DMS 273 (cell line): ENCODE measurements around the gene RNF126.
A peak's percentile ranks its signal among the peaks of the same experiment; 100 is the strongest.
"Not testable (repeated sequence)": the region's sequence is repeated elsewhere in the genome, so short reads cannot be mapped to it uniquely, and the experiment has no call there.

ENCODE experiments used
- DNase-seq: peaks from one replicate; lab custom pipeline; 2025; ENCODE audit not compliant: unreplicated experiment; lab: John Stamatoyannopoulos, UW

RNF126 gene

DNA sequence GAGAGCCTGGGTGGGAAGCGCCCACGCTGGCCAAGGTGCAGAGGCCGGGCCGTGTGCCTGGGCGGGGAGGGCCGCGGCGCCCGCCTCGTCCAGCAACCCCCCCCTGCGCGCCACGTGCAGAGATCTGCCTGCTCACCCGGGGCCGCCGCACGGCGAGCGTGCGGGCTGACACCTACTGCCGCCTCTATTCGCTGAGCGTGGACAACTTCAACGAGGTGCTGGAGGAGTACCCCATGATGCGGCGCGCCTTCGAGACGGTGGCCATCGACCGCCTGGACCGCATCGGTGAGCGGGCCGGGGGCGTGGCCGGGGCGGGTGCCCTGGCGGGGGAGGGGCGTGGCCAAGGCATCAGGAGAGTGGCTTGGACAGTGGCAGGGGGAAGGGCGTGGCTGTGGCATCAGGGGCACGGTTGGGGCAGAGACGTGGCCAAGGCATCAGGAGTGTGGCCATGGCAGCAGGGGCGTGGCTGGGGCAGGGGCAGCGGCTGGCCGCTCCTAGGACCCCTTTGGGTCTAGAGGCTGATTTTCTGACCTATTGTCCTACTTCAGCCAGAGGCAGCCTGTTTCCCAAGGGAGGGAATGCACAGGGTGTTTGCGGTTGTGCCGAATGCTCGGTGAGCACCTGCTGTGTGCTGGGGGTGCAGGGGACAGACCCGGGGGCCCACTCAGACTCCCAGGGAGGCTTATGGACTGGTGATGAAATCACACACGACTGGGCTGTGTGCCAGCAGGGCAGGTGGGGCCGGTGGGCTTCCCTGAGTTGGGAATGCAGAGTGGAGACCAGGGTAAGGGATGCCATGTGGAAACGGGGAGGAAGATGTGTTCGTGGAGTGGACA lies 49.1 kb downstream of the RNF126 start:
- DNase-seq: no peak

DNA sequence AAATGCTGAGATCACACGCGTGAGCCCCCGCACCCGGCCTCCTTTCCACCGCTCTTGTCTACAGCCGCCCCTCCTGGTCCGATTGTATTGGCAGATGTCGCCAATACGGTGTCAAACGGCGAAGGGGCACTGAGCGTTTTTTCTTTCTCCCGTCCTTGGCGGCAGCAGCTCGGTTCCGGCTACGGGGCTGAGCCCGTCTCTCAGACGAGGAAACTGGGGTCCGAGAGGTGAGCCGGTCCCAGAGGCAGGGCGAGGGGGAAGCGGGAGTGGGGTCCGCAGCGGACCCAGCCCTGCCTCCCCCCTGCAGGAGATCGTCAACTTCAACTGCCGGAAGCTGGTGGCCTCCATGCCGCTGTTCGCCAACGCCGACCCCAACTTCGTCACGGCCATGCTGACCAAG lies 50.1 kb downstream of the RNF126 start:
- DNase-seq: no peak

DNA sequence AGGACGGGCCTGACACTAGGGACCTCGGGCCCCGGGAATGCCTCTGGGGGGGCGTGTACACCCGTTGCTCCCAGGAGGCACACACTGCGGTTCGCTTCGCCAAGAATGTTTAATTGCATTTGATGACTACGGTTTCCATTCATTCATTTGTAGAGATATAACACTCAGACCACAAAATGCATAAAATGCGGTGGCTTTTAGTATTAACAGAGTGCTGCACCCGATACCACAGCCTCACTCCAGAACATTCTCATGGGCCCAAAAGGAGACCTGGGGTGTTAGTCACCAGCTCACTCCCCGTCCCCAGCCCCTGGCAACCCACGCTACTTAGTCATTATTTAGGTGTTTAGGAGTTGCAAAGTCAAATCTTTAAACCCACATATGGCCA lies 51.5 kb downstream of the RNF126 start:
- no peak for DNase-seq

DNA sequence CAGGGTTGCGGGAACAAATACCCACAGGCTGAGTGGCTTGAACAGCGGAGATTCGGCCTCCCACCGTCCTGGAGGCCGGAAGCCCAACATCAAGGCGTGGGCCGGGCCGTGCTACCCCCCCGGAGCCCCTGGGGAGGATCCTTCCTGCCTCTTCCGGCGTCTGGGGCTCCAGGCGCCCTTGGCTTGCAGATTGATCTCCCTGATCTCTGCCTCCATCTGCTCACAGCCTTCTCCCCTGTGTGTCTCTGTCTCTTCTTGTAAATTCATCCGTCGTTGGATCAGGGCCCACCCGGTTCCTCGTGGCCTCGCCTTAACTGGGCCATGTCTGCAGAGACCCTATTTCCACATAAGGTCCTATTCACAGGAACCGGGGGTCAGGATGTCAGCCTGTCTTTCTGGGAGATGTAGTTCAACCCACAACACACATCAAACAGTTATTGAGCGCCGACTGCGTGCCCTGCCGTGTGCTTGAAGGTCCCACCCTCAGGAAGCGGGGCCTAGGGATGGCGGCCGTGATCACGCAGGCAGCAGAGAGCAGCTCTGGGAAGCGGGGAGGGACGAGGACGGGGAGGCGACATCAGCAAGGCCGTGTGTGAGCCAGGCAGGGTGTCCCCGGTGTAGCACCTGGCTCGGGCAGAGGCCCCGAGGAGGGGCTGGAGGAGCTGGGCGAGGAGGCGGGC lies 52.1 kb downstream of the RNF126 start:
- DNase-seq: peak; percentile 90

DNA sequence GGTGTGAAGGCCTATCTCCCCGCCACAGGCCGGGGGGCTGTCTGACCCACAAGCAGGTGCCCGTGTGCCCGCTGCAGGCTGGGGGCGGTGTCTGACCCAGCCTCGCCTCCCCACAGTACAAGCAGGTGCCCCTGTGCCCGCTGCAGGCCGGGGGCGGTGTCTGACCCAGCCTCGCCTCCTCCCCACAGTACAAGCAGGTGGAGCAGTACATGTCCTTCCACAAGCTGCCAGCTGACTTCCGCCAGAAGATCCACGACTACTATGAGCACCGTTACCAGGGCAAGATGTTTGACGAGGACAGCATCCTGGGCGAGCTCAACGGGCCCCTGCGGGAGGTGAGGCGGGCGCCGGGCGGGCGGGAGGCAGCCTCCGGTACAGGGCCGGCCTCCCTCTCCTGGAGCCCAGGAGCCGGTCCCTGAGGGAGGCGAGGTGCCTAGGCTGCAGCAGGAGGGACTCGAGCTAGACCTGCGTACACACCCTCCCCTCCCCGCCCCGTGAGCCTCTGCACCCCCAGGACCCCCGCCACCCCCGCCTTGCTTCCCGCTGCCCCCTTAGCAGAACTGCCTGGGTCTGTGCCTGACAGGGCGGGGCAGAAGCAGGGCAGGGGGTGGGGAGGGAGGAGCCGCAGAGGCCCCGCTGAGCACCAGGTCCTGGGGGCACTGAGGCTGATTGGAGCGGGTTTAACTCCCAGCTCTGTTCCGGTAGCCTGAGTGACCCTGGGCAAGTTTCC lies 52.8 kb downstream of the RNF126 start:
- DNase-seq: no peak

DNA sequence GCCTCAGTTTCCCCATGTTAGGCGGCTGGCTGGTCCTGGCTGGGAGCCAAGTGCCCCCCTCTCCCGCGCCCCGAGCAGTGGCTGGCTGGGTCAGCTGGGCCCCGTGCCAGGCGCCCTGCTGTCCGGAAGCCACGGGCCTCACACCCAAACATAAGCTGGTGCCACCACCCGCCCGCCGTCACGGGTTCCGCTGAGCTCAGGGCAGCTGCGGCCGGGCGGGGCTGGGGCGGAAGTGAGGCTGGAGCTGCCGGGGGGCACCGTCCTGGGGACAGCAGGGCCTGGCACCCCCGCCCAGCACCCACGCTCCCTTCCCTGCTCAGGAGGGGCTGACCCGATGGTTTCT lies 54.0 kb downstream of the RNF126 start:
- no peak for DNase-seq

DNA sequence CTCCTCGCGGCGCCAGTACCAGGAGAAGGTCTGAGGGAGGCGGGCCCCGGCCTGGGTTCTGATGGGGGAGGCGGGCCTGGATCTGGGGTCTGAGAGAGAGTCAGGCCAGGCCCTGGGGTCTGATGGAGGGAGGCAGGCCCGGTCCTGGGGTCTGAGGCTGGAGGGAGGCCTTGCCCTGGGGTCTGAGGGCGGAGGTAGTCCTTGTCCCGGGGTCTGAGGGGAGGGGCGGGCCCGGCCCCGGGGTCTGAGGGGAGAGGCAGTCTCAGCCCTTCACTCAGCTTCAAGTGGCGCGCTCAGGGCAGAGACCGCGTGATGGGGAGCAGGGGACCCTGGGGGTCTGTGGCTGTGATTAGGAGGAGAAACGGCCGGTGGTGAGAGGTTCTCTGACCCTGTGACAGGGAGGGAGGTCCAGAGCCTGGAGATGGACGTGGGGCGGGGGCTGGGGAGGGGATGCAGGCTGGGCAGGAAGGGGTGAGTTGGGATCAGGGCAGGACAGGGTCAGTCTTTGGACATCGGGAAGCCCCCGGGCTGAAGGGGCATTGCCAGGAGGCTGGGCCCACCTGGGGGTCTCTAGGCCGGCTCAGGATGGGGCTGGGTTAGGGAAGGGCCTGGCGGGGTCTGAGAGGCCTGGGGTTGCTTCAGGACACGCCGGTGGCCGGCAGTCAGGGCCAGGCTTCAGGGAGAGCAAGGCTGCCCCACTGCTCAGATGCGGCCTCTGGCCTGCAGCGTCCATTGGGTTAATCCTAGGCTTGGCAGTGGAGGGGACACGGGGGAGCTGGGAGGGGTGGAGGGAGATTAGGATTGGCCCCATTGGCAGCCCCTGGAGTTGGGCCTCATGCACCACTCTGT lies 54.6 kb downstream of the RNF126 start:
- DNase-seq: no peak

DNA sequence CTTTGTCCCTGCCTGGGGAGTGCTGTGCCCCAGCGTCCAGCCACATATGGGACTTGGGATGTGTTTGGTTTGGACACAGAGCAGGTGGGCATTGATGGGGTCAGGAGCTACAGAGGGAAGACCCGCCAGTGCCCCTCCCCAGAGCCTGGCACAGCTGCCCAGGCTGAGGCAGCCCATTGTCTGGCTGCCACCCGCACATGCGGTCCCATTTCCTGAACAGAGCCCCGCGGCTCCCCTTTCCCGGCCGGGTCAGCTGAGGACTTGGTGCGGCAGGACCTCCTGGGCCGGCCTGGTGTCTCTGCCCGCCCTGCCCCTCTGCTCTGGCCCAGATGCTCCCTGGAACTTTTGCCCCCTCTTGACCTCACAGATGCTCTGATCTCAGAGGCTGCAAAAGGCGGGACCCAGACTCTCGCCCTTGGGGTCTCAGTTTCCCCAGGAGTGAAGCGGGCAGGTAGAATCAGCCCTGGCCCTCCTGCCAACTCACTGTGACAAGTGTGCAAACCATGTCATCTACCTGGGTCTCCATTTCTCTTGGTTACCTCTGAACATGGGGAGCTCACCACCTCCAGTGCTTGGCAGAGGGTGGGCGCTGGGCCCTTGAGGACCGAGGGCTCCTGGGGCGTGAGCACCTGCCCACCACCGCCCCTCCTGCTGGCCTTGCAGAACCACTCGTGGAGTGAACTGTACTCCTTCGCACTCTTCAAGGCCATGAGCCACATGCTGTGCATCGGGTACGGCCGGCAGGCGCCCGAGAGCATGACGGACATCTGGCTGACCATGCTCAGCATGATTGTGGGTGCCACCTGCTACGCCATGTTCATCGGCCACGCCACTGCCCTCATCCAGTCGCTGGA lies 55.5 kb downstream of the RNF126 start:
- no peak for DNase-seq

DNA sequence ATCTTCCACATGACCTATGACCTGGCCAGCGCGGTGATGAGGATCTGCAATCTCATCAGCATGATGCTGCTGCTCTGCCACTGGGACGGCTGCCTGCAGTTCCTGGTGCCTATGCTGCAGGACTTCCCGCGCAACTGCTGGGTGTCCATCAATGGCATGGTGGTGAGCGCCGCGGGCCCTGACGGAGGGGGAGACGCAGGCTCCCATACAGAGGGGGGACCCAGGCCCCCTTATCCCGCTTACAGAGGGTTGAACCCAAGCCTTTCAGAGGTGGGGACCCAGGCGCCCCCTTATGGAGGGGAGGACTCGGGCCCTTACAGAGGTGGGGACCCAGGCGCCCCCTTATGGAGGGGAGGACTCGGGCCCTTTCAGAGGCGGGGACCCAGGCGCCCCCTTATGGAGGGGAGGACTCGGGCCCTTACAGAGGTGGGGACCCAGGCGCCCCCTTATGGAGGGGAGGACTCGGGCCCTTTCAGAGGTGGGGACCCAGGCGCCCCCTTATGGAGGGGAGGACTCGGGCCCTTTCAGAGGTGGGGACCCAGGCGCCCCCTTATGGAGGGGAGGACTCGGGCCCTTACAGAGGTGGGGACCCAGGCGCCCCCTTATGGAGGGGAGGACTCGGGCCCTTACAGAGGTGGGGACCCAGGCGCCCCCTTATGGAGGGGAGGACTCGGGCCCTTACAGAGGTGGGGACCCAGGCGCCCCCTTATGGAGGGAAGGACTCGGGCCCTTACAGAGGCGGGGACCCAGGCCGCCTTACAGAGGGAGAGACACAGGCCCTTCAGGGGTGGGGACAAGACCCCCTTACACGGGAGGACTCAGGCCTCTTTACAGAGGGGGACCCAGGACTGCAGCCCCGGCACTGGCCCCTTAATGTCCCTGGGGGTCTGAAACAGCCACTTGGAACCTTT lies 57.7 kb downstream of the RNF126 start:
- DNase-seq: not testable (repeated sequence)

DNA sequence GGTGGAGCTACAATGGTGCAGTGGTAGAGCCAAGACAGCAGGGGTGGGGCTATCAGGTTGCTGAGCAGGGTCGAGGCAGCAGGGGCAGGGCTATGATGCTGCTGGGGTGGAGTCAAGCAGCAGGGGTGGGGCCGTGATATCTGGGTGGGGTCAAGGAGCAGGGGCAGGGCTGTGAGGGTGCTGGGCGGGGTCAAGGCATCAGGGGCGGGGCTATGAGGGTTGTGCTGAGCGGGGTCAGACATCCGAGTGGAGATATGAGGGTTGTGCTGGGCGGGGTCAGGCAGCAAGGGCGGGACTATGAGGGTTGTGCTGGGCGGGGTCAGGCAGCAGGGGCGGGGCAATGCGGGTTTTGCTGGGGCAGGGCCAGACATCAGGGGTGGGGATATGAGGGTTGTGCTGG lies 58.7 kb downstream of the RNF126 start:
- no peak for DNase-seq

DNA sequence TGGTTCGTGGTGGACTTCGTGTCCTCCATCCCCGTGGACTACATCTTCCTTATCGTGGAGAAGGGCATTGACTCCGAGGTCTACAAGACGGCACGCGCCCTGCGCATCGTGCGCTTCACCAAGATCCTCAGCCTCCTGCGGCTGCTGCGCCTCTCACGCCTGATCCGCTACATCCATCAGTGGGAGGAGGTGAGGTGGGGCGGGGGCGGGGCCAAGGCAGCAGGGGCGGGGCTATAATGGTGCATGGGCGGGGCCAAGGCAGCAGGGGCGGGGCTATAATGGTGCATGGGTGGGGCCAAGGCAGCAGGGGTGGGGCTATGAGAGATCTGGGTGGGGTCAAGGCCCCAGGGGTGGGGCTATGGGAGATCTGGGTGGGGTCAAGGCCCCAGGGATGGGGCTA lies 59.2 kb downstream of the RNF126 start:
- DNase-seq: not testable (repeated sequence)

DNA sequence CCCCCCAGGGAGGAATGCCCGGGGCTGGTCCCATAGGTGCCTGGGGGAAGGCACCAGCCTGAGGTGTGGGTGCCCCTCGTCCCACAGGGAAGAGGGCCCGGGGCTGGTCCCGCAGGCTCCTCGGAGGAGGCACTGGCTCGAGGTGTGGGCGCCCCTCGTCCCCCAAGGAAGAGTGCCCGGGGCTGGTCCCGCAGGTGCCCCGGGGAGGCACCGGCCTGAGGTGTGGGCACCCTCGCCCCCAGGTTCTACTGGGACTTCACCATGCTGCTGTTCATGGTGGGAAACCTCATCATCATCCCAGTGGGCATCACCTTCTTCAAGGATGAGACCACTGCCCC lies 59.7 kb downstream of the RNF126 start:
- not testable (repeated sequence) for DNase-seq

DNA sequence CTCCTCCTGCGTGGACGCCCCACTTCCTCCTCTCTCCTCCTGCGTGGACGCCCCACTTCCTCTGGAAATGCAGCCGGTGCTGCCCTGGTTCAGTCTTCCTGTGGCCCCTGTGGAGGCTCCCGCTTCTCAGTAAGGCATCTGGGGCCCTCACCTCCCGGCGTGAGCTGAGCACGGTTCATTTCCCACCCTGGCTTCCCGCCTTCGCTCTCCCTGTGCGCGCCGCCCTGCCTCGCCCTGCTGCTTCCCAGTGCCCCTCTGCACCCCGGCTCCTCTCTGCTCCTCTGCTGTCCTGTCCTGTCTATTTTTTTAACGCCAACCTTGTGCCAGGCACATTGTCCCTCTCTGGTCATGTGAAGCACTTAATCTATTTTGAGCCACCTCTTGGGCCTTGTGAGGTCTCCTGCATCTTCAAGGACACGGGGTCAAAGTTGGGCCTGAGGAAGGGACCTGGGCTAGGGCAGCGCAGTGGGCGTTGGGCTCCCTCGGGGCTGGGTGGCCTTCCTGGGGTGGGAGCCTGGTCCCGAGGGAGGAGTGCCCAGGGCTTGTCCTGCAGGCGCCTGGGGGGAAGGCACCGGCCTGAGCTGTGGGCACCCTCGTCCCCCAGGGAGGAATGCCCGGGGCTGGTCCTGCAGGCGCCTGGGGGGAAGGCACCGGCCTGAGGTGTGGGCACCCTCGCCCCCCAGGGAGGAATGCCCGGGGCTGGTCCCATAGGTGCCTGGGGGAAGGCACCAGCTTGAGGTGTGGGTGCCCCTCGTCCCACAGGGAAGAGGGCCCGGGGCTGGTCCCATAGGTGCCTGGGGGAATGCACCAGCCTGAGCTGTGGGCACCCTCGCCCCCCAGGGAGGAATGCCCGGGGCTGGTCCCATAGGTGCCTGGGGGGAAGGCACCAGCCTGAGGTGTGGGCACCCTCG lies 60.4 kb downstream of the RNF126 start:
- DNase-seq: no peak

DNA sequence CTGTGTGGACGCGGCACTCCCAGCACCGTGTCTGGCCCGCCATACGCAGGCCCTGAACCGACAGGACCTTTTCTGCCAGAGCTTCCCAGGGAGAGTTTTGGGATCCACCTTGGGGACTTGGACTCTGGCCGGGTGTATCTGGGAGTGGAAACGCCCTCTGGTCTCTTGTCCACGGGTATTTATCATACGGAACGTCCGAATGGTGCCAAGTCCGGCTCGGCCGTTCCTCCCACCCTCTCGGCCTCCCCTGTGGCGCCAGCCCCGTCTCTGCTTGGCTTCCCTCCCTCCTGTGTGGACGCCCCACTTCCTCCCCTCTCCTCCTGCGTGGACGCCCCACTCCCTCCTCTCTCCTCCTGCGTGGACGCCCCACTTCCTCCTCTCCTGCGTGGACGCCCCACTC lies 61.2 kb downstream of the RNF126 start:
- no peak for DNase-seq

DNA sequence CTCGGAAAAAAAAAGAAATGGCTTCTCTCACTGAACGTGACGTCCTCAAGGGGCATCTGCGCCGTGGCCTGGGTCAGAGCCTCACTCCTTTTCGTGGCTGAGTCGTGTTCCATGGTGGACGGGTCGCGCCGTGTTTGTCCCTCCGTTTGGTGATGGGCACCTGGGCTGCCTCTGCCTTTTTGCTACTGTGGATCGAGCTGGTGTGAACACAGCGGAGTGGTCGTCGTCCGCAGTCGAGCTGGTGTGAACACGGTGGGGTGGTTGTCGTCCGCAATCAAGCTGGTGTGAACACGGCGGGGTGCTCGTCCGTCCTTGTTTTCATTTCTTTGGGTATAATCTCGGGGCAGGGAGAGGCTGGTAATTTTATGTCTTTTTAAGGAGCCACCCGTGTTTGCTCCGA lies 61.7 kb downstream of the RNF126 start:
- no peak for DNase-seq
